Measurements from ENCODE around the gene SYPL2. TPM values are rescaled to one million over a fixed set of nuclear protein-coding genes. Genes with fewer than 3 reads are reported as not detected.

SYPL2 gene
- total and polyA plus RNA-seq, 4 donors, result 0.14 to 4.7 (median 3.7) TPM

DNA sequence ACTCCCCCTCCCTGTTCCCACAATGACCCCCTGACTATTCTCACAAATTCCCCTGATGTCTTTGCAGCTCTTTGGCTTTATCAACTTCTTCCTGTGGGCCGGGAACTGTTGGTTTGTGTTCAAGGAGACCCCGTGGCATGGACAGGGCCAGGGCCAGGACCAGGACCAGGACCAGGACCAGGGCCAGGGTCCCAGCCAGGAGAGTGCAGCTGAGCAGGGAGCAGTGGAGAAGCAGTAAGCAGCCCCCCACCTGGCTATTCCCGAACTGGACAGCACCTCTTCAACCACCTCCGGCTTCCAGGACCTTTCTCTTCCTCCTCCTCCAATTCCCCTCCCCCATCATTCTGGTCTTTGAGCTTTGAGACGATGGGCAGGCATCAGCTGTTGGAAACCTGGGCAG, 13.0 kb downstream of the SYPL2 start:
- Histone ChIP-seq H3K4me3 (ENCODE audit: low read depth in 1 of 3, low read length in 3 of 3) (no peak overlapping the region), H3K9me3 (ENCODE audit: control insufficient read depth in 4 of 4, low read length in 3 of 4) (no peaks in the 10 kb centered on the region), H3K9ac (ENCODE audit: low read depth in 1 of 2, low read length in 2 of 2) (no peak overlapping the region)

DNA sequence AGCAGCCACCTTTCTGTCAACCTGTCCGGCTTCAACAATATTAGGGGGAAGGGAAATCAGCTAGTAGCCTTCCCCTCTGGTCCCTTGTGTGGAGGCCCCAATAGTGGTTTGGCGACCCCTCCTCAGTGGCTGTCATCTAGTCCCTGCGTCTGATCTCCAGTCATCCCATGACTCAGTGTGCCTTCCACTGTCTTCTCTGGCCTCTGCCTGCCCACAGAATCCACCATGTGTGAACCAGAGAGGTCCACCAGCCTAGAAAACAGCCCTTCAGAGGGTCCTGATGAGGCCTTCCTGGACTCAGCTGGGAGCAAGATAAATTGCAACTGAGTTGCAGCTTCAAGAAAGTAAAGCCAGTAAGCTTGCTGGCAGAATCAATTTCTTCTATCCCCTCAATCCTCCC, 13.6 kb downstream of the SYPL2 start:
- Histone ChIP-seq H3K27ac (ENCODE audit: low read depth in 1 of 2, low read length in 2 of 2) (no peak overlapping the region), H3K36me3 (ENCODE audit: control insufficient read depth in 4 of 4, insufficient read depth in 3 of 4, low read depth in 1 of 4, low read length in 3 of 4) (peaks cover 0 to 3% (median under 1%) of the 10 kb centered on the region in 4 donors), H3K4me1 (ENCODE audit: control insufficient read depth in 4 of 4, insufficient read depth in 4 of 4, low read length in 3 of 4) (peaks cover 5 to 16% (median 13%) of the 10 kb centered on the region in 4 donors), H3K9ac (ENCODE audit: low read depth in 1 of 2, low read length in 2 of 2) (no peak overlapping the region), H3K27me3 (ENCODE audit: control insufficient read depth in 4 of 4, insufficient read depth in 4 of 4, low read length in 3 of 4) (no peaks in the 10 kb centered on the region), H3K9me3 (ENCODE audit: control insufficient read depth in 4 of 4, low read length in 3 of 4) (no peaks in the 10 kb centered on the region), H3K4me3 (ENCODE audit: low read depth in 1 of 3, low read length in 3 of 3) (no peak overlapping the region)
- no peak for DNase-seq (ENCODE audit: low spot score)
- TF ChIP-seq HNF4G (IDR thresholded peaks at IDR 0.05) (no peak), FOXA2 (IDR thresholded peaks at IDR 0.05) (no peak), FOXA1 (IDR thresholded peaks at IDR 0.05) (no peak), TAF1 (conservative IDR thresholded peaks at IDR 0.05) (no peak), SP1 (IDR thresholded peaks at IDR 0.05) (no peak), YY1 (IDR thresholded peaks at IDR 0.05) (no peak), JUND (IDR thresholded peaks at IDR 0.05) (no peak), NR2F2 (IDR thresholded peaks at IDR 0.05) (no peak), RAD21 (IDR thresholded peaks at IDR 0.05) (no peak), EGR1 (IDR thresholded peaks at IDR 0.05; ENCODE audit: low read depth in 2 of 2) (no peak), HNF4A (conservative IDR thresholded peaks at IDR 0.05) (no peak), RXRA (IDR thresholded peaks at IDR 0.05) (no peak), GABPA (IDR thresholded peaks at IDR 0.05 in 1 of 2, conservative IDR thresholded peaks at IDR 0.05 in 1 of 2) (no peak)
- TF ChIP-seq, protein P1, sequence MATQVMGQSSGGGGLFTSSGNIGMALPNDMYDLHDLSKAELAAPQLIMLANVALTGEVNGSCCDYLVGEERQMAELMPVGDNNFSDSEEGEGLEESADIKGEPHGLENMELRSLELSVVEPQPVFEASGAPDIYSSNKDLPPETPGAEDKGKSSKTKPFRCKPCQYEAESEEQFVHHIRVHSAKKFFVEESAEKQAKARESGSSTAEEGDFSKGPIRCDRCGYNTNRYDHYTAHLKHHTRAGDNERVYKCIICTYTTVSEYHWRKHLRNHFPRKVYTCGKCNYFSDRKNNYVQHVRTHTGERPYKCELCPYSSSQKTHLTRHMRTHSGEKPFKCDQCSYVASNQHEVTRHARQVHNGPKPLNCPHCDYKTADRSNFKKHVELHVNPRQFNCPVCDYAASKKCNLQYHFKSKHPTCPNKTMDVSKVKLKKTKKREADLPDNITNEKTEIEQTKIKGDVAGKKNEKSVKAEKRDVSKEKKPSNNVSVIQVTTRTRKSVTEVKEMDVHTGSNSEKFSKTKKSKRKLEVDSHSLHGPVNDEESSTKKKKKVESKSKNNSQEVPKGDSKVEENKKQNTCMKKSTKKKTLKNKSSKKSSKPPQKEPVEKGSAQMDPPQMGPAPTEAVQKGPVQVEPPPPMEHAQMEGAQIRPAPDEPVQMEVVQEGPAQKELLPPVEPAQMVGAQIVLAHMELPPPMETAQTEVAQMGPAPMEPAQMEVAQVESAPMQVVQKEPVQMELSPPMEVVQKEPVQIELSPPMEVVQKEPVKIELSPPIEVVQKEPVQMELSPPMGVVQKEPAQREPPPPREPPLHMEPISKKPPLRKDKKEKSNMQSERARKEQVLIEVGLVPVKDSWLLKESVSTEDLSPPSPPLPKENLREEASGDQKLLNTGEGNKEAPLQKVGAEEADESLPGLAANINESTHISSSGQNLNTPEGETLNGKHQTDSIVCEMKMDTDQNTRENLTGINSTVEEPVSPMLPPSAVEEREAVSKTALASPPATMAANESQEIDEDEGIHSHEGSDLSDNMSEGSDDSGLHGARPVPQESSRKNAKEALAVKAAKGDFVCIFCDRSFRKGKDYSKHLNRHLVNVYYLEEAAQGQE (IDR thresholded peaks at IDR 0.05), result no peak
- TF ChIP-seq, protein P2, sequence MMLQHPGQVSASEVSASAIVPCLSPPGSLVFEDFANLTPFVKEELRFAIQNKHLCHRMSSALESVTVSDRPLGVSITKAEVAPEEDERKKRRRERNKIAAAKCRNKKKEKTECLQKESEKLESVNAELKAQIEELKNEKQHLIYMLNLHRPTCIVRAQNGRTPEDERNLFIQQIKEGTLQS (IDR thresholded peaks at IDR 0.05), result no peak
- TF ChIP-seq, protein P3, sequence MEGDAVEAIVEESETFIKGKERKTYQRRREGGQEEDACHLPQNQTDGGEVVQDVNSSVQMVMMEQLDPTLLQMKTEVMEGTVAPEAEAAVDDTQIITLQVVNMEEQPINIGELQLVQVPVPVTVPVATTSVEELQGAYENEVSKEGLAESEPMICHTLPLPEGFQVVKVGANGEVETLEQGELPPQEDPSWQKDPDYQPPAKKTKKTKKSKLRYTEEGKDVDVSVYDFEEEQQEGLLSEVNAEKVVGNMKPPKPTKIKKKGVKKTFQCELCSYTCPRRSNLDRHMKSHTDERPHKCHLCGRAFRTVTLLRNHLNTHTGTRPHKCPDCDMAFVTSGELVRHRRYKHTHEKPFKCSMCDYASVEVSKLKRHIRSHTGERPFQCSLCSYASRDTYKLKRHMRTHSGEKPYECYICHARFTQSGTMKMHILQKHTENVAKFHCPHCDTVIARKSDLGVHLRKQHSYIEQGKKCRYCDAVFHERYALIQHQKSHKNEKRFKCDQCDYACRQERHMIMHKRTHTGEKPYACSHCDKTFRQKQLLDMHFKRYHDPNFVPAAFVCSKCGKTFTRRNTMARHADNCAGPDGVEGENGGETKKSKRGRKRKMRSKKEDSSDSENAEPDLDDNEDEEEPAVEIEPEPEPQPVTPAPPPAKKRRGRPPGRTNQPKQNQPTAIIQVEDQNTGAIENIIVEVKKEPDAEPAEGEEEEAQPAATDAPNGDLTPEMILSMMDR (IDR thresholded peaks at IDR 0.05; ENCODE audit: low read depth, low read length, missing input control), result no peak
- TF ChIP-seq, protein P4, sequence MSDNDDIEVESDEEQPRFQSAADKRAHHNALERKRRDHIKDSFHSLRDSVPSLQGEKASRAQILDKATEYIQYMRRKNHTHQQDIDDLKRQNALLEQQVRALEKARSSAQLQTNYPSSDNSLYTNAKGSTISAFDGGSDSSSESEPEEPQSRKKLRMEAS (IDR thresholded peaks at IDR 0.05), result no peak
- TF ChIP-seq, protein P5, sequence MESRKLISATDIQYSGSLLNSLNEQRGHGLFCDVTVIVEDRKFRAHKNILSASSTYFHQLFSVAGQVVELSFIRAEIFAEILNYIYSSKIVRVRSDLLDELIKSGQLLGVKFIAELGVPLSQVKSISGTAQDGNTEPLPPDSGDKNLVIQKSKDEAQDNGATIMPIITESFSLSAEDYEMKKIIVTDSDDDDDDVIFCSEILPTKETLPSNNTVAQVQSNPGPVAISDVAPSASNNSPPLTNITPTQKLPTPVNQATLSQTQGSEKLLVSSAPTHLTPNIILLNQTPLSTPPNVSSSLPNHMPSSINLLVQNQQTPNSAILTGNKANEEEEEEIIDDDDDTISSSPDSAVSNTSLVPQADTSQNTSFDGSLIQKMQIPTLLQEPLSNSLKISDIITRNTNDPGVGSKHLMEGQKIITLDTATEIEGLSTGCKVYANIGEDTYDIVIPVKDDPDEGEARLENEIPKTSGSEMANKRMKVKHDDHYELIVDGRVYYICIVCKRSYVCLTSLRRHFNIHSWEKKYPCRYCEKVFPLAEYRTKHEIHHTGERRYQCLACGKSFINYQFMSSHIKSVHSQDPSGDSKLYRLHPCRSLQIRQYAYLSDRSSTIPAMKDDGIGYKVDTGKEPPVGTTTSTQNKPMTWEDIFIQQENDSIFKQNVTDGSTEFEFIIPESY (IDR thresholded peaks at IDR 0.05), result no peak
- WGBS, result 90% methylated on average over 3 of the region's 3 CpGs

More for the DNA sequence above, 13.0 kb downstream of the SYPL2 start:
- Histone ChIP-seq H3K27ac (ENCODE audit: low read depth in 1 of 2, low read length in 2 of 2) (no peak overlapping the region), H3K4me1 (ENCODE audit: control insufficient read depth in 4 of 4, insufficient read depth in 4 of 4, low read length in 3 of 4) (peaks cover 5 to 11% (median 8%) of the 10 kb centered on the region in 4 donors), H3K36me3 (ENCODE audit: control insufficient read depth in 4 of 4, insufficient read depth in 3 of 4, low read depth in 1 of 4, low read length in 3 of 4) (peaks cover 0 to 3% (median under 1%) of the 10 kb centered on the region in 4 donors), H3K27me3 (ENCODE audit: control insufficient read depth in 4 of 4, insufficient read depth in 4 of 4, low read length in 3 of 4) (no peaks in the 10 kb centered on the region)
- 83% methylated on average over 5 of the region's 5 CpGs for WGBS
- TF ChIP-seq YY1 (IDR thresholded peaks at IDR 0.05) (no peak), FOXA2 (IDR thresholded peaks at IDR 0.05) (no peak), HNF4A (conservative IDR thresholded peaks at IDR 0.05) (no peak), FOXA1 (IDR thresholded peaks at IDR 0.05) (no peak), RXRA (IDR thresholded peaks at IDR 0.05) (no peak), EGR1 (IDR thresholded peaks at IDR 0.05; ENCODE audit: low read depth in 2 of 2) (no peak)
- no peak for DNase-seq (ENCODE audit: low spot score)
